Measurements from ENCODE around the gene CORIN. TPM values are rescaled to one million over a fixed set of nuclear protein-coding genes. Genes with fewer than 3 reads are reported as not detected.

Gene CORIN
- total and polyA plus RNA-seq, 11 donors: 5.6 to 130 (median 40.1) TPM

DNA sequence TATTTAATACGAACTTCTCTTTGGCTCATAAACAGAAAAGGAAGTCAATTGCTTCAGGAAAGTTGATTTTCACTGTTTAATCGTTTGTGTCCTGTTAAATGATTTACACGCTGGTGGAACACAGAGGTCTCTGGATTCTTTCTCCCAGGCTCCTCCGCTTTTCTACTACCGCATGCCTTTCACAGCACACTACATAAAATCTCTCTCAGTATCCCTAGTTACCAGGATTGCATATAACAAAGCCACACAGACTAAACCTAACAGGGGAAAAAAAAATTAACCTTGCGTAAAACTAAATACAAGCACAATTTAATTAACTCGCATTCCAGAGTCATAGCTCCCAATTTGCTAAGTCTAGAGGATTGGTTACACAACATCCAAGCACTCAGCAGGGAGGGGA, 133.9 kb downstream of the CORIN start:
- intact Hi-C loops (cut with DNase I): loop anchor here in 6 of 10 donors (2.0 to 10.0 kb wide), 4 partner anchors 71 to 211 kb away; partner anchors contain the start of genes CORIN (in 1 of the 6) and NFXL1 (in 1 of the 6)
- H3K36me3 ChIP-seq: no peaks in the 10 kb centered on the region
- H3K27me3 ChIP-seq: peaks cover 0 to 3% (median 0%) of the 10 kb centered on the region in 9 donors
- no peak overlapping the region for H3K4me3 ChIP-seq
- DNase-seq (no peak), ATAC-seq (no peak)
- H3K9me3 ChIP-seq: no peaks in the 10 kb centered on the region
- H3K27ac ChIP-seq: no peak overlapping the region
- peaks cover 0 to 25% (median 2%) of the 10 kb centered on the region in 12 donors for H3K4me1 ChIP-seq
- no peak for TF ChIP-seq CTCF (IDR thresholded peaks at IDR 0.05)
- TF ChIP-seq POLR2A (IDR thresholded peaks at IDR 0.05): no peak
- WGBS, 4 donors: 60 to 76% (median 68%) methylated on average over 7 of the region's 7 CpGs

GRCh38 chr4:47703008-47703407, 134.9 kb downstream of the CORIN start:
- WGBS, 4 donors: 67 to 81% (median 76%) methylated on average over 5 of the region's 5 CpGs
- intact Hi-C loops (cut with DNase I): loop anchor here in 3 of 10 donors (10.0 kb wide), 3 partner anchors 72 to 212 kb away; partner anchors contain the start of genes CORIN (in 1 of the 3) and NFXL1 (in 1 of the 3)
- H3K9me3 ChIP-seq: no peaks in the 10 kb centered on the region
- H3K27ac ChIP-seq: no peak overlapping the region
- peaks cover 0 to 3% (median 0%) of the 10 kb centered on the region in 9 donors for H3K27me3 ChIP-seq
- ATAC-seq (no peak), DNase-seq (no peak)
- H3K4me3 ChIP-seq: no peak overlapping the region
- H3K4me1 ChIP-seq: peaks cover 0 to 25% (median 2%) of the 10 kb centered on the region in 12 donors
- no peaks in the 10 kb centered on the region for H3K36me3 ChIP-seq
- no peak for TF ChIP-seq POLR2A (IDR thresholded peaks at IDR 0.05)
- TF ChIP-seq CTCF (IDR thresholded peaks at IDR 0.05): no peak

DNA sequence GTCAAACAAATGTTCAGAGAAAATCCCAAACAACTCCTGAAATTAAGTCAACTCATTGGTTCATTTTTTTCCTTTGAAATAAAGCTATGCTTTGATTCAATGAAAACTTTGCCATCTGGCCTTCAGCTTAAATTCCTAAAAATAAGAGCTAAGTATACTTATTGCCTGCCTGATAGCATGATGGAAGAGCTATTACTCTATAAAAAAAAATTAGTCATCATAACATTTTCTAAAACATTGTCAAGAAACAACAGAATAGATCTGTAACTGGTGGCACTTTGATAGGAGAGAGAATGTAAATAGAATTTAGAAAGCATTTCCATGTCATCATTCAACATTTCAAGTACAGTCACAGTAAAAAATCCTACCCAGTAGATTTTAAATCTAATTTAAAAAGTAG, 136.6 kb downstream of the CORIN start:
- intact Hi-C loops (cut with DNase I): loop anchor here in 3 of 10 donors (10.0 kb wide), 3 partner anchors 74 to 214 kb away; partner anchors contain the start of genes CORIN (in 1 of the 3) and NFXL1 (in 1 of the 3)
- H3K36me3 ChIP-seq: no peaks in the 10 kb centered on the region
- ATAC-seq (no peak), DNase-seq (no peak)
- H3K9me3 ChIP-seq: no peaks in the 10 kb centered on the region
- no peak overlapping the region for H3K4me3 ChIP-seq
- no peak overlapping the region for H3K27ac ChIP-seq
- H3K27me3 ChIP-seq: peaks cover 0 to 2% (median 0%) of the 10 kb centered on the region in 9 donors
- TF ChIP-seq POLR2A (IDR thresholded peaks at IDR 0.05) (no peak), CTCF (IDR thresholded peaks at IDR 0.05) (no peak)
- peaks cover 0 to 25% (median 2%) of the 10 kb centered on the region in 12 donors for H3K4me1 ChIP-seq

GRCh38 chr4:47698837-47699236, 139.0 kb downstream of the CORIN start:
- ATAC-seq (no peak), DNase-seq (no peak)
- Histone ChIP-seq H3K9me3 (no peaks in the 10 kb centered on the region), H3K27me3 (peaks cover 0 to 3% (median 0%) of the 10 kb centered on the region in 9 donors), H3K4me1 (peaks cover 0 to 18% (median 0%) of the 10 kb centered on the region in 12 donors), H3K36me3 (no peaks in the 10 kb centered on the region), H3K27ac (no peak overlapping the region), H3K4me3 (no peak overlapping the region)
- TF ChIP-seq POLR2A (IDR thresholded peaks at IDR 0.05) (no peak), CTCF (IDR thresholded peaks at IDR 0.05) (no peak)
- 87 to 95% (median 95%) methylated on average over 3 of the region's 3 CpGs for WGBS, 4 donors
- intact Hi-C loops (cut with DNase I): no loop called here
